ENCODE measurements around the gene BRSK1. TPM values are rescaled to one million over a fixed set of nuclear protein-coding genes. Genes with fewer than 3 reads are reported as not detected.

The BRSK1 gene
- polyA plus RNA-seq, 4 donors: 12.8 to 20.6 (median 15.5) TPM

DNA sequence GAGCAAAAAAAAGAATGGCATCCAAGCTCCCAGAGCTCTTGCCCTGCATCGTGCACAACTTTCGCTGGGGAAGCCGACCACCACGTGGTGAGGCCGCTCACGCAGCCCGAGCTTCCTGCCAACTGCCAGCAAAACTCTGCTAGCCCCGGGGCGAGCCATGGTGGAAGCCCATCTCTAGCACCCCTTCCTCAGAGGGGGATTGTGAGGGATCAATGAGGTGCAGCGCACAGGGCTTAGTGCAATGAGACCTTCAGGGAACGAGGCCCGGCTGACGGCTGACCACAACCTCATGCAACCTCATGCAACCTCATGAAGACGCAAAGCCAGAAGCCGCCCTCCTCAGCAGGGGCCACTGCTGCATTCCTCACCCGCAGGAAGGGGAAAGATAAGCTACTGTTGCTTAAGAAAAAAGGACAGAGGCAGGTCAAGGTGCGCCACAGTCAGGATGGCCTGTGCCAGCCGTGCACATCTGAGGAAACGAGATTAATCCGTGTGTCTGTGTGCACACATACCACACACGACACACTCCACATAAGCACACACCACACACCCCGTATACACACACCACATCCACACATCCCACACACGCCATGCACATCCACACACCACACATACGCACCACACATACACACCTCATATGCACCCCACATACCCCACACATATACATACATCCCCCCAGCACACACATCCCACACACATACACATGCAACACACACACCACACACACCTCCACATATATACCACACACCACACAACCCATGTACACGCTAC is 13.4 kb upstream of the BRSK1 start:
- DNase-seq (ENCODE audit: low read depth in 4 of 4, low spot score in 3 of 4): no peak

DNA sequence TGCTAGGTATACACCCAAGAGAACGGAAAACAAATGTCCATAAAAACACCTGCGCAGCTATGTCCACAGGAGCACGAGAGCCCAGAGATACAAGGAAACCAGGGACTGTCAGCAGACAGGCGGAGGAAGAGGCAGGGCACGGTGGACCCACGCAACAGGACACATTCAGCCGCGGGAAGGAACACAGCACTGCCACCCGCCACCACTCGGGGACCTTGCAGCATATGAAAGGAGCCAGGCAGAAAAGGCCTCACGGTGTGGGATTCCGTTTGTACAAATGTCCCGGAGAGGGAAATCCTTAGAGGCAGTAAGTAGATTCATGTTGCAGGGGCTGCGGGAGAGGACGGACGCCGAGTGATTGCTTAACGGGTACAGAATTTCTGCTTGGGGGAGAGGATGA is 11.7 kb upstream of the BRSK1 start:
- no peak for DNase-seq (ENCODE audit: low read depth in 4 of 4, low spot score in 3 of 4)

DNA sequence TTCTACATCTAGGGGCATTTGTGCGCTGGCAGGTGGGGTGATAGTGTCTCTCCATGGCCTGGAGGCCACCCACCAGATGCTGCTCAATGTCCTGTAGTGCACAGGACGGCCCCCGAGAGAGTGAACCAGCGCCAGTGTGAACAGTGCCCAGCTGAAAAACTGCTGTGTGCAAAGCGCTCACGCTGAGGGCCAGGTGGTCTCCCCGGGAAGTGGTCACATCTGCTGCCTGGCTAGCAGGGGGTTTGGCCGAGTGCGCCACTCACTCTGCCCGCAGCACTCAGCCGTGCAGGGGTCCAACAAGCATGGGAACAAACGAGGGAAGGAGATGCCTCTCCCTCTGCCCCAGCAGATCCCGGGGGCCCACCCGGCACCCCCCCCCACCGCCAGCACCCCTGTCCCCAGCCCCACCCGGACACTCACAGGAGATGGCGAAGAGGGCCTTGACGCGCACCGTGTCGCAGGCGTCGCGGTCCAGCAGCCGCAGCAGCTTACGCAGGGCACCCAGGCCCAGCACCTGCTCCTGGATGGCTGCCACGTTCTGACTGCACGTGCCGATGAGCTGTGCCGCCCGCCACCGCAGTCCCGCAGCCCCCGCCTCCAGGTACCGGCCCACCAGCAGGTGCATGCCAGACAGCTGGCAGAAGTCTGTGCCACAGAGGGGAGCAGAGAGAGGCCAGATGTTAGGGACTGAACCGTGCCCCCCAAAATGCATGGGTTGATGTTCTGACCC is 9.7 kb upstream of the BRSK1 start:
- no peak for DNase-seq (ENCODE audit: low read depth in 4 of 4, low spot score in 3 of 4)

DNA sequence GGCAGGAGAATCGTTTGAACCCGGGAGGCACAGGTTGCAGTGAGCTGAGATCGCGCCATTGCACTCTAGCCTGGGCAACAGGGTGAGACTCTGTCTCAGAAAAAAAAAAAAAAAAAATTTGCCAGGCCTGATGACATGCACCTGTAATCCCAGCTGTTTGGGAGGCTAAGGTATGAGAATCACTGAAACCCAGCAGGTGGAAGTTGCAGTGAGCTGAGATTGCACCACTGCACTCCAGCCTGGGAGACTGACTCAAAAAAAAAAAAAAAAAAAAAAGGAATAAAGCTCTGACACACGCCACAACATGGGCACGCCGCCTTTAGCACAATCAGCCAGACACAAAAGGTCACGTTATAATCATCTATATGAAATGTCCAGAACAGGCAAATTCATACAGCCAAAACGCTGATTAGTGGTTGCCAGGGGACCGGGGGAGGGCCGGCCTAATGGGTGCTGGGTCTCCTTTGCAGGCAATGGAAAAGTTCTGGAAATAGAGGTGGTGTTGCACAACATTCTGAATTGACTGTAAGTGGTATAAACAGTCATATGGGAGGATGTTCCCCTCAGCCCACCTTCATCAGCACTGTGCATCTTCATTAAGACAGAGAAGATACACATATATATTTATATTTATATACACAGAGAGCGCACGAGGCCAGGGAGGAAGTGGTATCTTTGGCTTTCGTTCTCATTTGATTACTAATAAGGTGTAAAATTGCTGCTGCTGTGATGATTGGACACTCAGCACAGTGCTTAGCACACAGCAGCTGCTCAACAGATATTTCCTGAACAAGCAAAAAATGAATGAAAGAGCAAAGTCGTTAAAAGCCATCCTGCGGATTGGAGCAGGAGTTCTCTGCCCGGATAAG is 7.7 kb upstream of the BRSK1 start:
- DNase-seq (ENCODE audit: low read depth in 4 of 4, low spot score in 3 of 4): no peak

DNA sequence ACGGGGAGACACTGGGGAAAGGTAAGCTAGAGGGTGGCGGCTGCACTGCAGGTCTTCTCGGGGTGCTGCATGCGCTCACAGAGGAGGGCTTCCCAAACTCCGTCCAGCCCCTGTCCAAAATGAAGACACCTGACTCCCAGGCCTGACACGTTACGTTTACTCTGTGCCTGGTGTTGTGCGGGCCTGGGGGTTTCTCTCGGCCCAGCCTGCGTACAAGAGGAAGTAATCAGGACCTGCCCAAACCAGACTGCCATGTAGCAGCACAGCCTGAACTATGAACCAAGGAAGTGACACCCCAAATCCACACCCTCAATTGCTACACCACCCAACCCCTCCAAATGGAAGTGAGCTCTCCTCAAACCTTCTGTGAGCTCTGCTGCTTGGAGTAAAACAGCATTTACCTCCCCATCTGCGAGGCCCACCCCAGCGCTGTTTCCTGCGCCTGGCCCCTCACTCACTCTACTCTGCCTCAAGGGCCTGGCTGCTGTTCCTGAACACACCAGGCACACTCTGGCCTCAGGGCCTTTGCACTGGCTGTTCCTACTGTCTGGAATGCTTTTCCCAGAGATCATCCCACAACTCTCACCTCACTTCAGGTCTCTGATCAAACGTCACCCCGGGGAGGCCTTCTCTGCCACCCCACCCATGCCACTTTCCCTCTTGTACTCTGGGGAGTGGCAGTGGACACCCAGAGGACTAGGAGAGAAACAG is 6.9 kb upstream of the BRSK1 start:
- no peak for DNase-seq (ENCODE audit: low read depth in 4 of 4, low spot score in 3 of 4)

DNA sequence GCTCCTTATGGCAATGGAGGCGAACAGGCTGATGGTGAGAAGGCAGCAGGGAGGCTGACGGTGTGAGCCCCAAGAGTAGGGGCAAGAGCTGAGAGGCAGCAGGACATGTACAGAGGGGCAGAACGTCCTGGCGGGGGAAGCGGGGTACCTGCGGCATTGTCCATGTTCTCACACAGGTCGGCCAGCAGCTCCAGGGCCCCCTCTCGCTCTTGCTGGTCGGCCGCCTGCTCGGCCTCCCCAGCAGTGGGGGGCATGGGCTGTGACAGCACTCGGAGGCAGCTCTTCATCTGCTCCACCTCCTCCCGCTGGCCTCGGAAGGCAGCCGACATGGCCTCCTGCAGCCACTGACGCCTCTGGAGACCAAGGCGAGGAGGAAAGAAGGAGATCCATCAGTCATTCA is 6.3 kb upstream of the BRSK1 start:
- DNase-seq (ENCODE audit: low read depth in 4 of 4, low spot score in 3 of 4): no peak

DNA sequence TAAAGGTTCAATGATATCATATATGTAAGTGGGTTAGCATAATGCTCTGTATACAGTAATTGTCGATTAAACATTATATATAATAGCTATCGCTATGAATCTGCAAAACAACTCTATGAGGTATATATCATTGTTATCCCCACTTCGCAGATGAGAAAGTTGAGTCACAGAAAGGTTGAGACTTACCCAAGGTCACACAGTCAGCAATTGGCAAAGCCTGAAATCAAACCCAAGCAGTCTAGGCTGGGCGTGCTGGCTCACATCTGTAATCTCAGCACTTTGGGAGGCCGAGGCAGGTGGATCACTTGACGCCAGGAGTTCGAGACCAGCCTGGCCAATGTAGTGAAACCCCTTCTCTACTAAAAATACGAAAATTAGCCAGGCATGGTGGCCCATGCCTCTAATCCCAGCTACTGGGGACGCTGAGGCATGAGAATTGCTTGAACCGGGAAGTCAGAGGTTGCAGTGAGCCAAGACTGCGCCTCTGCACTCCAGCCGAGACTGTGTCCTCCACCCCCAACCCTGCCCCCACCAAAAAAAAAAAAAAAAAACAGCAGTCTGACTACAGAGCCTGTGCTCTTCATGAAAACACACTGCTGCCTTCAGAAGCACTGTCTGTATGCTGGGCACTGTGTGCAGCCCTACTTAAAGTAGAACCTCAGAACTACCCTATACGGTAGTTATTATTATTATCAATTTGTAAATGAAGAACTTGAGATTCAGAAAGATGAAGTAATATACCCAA is 5.2 kb upstream of the BRSK1 start:
- no peak for DNase-seq (ENCODE audit: low read depth in 4 of 4, low spot score in 3 of 4)

DNA sequence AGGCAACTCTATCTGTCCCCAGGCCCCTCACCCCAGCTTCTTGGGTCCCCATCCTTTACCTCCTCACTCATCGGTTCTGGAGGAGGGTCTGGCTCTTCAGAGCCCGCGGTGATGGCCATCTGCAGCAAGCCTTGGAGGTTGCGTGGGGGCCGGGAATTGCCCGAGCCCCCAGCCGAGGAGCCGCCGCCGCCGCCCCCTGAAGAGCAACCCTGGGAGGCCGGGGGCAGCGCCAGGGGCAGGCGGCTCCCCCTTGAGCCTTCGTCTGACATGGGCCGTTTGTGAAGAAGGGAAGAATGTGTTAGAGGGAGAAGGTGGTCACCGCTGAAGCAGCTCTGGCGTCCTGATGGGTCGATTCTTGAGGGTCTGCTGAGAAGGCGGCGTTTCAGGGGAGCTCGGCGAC is 4.5 kb upstream of the BRSK1 start:
- no peak for DNase-seq (ENCODE audit: low read depth in 4 of 4, low spot score in 3 of 4)

DNA sequence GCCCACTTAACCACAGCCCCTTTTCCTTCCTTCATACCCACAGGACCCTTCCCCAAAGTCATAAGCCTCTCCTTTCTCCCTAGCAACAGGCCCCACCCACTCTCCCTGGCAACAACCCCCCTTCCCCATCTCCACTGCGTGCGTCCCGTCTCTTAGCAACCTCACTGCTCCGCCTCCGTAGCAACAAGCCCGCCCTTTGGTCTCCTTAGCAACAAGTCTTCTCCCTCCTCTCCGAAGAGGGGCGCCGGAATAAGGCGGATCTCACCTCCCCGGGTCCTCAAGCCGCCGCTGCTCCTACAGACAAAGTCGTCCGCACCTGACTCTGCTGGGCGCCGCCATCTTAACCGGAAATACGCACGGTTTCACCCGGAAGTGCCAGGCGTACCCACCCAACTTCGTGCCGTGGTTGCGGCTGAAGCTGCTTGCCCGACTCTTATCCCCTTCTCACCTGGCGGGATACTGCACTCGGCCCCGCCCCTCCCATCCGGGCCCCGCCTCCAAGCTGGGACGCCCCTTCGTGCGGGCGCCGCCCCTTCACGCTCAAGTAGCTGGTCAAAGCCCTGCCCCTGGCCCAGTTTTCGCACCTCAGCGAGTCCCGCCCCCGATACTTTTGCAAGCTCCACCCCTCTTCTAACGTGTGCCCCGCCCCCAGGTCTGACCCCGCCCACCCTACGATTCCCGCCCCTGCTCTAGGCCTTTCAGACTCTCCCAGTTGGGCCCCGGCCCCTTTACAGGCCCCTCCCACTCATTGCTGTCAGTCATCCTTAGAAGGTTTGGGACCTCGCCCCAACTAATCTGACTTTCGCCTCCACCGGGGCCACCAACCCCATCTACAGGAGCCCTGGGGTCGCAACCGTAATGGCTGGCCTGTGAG is 3.8 kb upstream of the BRSK1 start, which contains the start of gene HSPBP1:
TSS of gene HSPBP1 (minus strand) at position 341 of the 874 bp plus-strand sequence. CDS start 502 bp downstream, outside the sequence.
- peak; percentile 85 to 92 (median 88) for DNase-seq (ENCODE audit: low read depth in 4 of 4, low spot score in 3 of 4)

DNA sequence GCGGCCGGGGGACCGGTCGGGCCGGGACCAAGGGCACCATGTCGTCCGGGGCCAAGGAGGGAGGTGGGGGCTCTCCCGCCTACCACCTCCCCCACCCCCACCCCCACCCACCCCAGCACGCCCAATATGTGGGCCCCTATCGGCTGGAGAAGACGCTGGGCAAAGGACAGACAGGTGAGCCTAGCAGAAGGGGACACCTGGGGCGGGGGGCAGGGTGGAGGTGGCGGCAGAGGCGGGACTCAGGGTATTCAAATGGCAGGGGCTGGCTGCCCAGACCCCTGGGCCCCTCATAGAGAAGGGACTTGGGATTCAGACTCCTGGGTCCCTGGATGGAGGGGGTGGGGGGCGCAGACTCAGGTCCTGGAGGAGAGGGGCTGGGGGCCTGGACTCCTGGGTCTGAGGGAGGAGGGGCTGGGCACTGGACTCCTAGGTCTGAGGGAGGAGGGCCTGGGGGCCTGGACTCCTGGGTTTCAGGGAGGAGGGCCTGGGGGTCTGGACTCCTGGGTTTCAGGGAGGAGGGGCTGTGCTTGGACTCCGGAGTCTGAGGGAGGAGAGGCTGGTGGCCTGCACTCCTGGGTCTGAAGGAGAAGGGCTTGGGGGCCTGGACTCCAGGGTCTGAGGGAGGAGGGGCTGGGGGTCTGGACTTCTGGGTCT is 735 bp downstream of the BRSK1 start:
- no peak for DNase-seq (ENCODE audit: low read depth in 4 of 4, low spot score in 3 of 4)

DNA sequence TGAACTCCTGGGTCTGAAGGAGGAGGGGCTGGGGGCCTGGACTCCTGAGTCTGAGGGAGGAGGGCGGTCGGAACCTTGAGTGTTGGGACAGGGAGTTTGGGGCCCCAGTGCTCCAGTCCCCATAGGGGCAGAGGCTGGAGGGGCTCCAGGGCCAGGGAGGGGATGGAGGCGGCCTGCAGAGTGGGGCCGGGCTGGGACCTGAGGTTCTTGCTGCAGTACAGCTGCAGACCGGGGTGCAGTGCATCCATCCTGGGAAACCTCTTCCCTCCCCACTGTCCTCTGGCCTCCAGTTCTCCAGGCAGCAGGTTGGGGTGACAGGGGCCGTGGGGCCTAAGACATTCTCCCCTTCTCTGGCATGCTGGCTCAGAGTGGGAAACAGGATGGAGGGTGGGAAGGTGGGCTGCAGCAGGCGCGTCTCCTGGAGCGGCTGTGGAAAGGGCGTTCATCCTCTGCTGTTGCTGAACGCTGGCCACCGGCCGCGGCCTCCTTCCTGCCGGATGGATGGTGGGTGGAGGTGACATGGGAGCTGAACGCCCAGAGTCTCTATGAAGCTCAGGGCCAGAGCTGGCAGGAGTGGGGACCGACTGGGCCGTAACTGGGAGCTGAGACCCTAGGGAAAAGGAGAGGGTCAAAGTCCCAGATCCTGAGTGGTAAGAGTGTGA is 1.6 kb downstream of the BRSK1 start:
- no peak for DNase-seq (ENCODE audit: low read depth in 4 of 4, low spot score in 3 of 4)

DNA sequence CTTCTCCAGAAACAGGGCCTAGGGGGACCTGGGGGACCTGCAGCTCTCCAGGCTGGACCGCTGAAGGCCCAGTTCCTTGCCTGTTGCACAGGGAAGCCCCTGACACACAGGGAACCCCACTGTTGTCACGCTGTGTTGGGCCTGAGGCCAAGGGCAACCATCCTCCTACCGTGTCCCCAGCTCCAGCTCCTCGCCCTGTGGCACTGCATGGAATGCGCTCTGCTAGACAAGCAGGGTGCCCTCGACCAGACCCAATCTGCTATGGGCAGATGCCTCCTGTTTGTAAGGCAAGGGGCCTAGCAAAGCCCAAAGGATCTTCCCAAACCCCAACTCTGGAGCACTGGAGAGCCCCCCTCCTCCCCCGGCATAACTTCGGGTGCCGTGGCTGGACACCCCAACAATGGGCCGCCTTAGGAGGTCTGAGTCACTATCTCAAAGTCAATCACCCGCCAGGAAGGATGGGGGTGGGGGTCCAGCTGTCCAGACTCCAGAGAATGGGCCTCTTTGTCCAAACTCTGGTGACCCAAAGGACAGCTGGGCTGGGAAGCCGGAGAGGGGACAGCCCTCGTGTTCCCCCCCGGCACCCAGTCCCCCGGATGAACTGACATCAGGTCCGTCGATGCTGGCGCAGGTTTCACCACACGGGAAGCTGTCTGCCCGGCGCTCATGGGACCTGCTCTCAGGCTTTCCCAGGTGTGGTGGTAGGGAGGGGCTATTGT is 3.7 kb downstream of the BRSK1 start:
- DNase-seq (ENCODE audit: low read depth in 4 of 4, low spot score in 3 of 4): no peak

DNA sequence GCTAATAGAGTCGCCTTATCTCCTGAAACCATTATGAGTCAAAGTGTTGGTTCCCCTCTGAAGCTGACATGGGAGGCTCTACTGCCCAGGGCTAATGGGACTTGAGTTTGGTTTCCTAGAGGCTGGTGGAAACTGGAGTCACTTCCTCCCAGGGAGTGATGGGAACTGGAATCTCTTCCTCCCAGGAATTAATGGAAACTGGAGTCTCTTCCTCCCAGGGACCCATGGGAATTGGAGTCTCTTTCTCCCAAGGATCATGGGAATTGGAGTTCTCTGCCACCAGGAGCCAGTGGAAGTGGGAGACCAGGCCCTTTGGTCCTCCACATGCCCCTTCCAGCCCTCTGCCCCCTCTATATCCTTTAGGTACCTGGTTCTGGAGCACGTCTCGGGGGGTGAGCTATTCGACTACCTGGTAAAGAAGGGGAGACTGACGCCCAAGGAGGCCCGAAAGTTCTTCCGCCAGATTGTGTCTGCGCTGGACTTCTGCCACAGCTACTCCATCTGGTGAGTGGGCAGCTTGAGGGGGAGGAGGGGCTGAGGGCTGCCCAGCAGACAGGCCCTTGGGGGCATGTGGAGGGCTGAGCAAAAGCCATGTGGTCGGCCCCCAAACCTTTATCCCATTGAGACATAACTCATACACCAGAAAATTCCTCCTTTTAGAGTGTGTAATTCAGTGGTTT is 5.5 kb downstream of the BRSK1 start:
- DNase-seq (ENCODE audit: low read depth in 4 of 4, low spot score in 3 of 4): no peak

DNA sequence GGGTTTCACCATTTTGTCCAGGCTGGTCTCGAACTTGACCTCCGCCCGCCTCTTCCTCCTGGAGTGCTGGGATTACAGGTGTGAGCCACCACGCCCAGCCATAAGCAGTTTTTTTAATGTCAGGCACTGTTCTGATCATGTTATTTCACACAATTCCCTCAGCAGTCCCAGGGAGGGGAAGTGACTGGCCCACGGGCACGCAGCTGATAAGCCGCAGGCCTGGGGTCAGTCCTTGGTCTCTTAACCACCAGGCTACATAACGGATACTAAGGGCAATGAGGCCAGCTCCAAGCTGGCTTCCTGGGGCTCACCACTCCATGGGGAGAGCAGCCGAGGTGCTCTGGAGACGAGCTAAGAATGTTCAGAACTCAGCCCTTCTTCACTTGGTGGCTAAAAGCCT is 13.5 kb downstream of the BRSK1 start:
- no peak for DNase-seq (ENCODE audit: low read depth in 4 of 4, low spot score in 3 of 4)

DNA sequence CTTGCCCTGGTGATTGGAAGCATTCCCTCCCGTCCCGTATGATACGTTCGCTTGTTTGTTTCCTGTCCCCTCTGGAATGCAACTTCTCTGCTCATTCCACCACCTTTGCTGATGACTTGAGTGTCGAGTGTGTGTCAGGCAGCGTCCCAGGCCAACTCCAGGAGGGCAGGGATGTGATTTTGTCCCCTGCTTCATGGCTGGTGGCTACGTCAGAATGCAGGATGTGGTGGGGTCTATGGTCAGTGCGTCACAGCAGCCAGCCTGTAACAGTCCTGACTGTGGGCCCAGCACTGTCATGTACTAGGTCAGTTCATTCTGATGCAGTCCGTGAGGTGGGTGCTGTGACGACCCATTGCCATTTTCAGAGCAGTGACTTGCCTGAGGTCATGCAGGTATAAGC is 16.2 kb downstream of the BRSK1 start:
- DNase-seq (ENCODE audit: low read depth in 4 of 4, low spot score in 3 of 4): no peak

DNA sequence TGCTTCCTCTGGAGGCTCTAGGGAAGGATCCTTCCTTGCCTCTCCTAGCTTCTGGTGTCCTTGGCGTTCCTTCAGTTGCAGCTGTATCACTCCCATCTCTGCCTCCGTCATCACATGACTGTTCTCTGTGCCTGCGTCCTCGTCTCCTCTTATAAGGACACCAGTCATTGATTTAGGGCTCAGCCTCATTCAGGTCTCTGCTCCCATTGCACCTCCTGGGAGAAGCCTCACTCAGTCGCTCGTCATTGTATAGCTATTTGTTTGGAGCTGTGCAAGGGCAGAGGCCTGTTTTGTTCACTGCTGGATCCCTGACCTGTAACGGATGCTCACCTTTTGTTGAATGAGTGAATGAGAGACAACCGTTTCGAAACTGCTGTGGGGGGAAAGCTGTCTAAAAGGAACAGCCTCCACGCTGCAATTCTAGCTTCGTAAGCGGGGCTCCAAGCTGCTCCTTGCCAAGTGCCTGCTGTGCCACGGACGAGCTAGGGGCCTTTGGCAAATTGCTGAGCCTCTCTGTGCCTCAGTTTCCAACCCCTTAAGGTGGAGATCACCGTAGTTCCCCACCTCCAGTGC is 17.2 kb downstream of the BRSK1 start:
- no peak for DNase-seq (ENCODE audit: low read depth in 4 of 4, low spot score in 3 of 4)
